ENCODE measurements around the gene PRDM16. TPM values are rescaled to one million over a fixed set of nuclear protein-coding genes. Genes with fewer than 3 reads are reported as not detected.

PRDM16 gene
- total RNA-seq, 1 experiment from 2014 or later = 22.3 TPM

- ATAC-seq (no peak), DNase-seq (ENCODE audit: low read depth, low spot score) (no peak)
- H3K36me3 ChIP-seq (ENCODE audit: control insufficient read depth, insufficient read depth, low read length) = no peaks in the 10 kb centered on the region
- no TSS peak for BruUV-seq (replicated peaks)
- no peak overlapping the region for H3K27ac ChIP-seq (ENCODE audit: low read length)
- in situ Hi-C loops (cut with HindIII; ENCODE audit: low pct_unique_long_range_greater_than_20kb, low sequenced_read_pairs) = no loop called here
- intact Hi-C loops (cut with micrococcal nuclease; ENCODE audit: unreplicated experiment) = no loop called here
- no peak overlapping the region for H3K4me3 ChIP-seq (ENCODE audit: low read depth in 2 of 2, low read length in 2 of 2)
- TF ChIP-seq REST (IDR thresholded peaks at IDR 0.05; ENCODE audit: insufficient read depth in 1 of 2, low read depth in 2 of 2, low read length in 1 of 2) (no peak), TCF7L2 (IDR thresholded peaks at IDR 0.05; ENCODE audit: low read depth, low read length) (no peak), POLR2AphosphoS5 (IDR thresholded peaks at IDR 0.05; ENCODE audit: low read depth, low read length) (no peak), SIN3A (IDR thresholded peaks at IDR 0.05; ENCODE audit: borderline replicate concordance, insufficient read depth, low read depth, low read length) (no peak)
- TF ChIP-seq, protein P1, sequence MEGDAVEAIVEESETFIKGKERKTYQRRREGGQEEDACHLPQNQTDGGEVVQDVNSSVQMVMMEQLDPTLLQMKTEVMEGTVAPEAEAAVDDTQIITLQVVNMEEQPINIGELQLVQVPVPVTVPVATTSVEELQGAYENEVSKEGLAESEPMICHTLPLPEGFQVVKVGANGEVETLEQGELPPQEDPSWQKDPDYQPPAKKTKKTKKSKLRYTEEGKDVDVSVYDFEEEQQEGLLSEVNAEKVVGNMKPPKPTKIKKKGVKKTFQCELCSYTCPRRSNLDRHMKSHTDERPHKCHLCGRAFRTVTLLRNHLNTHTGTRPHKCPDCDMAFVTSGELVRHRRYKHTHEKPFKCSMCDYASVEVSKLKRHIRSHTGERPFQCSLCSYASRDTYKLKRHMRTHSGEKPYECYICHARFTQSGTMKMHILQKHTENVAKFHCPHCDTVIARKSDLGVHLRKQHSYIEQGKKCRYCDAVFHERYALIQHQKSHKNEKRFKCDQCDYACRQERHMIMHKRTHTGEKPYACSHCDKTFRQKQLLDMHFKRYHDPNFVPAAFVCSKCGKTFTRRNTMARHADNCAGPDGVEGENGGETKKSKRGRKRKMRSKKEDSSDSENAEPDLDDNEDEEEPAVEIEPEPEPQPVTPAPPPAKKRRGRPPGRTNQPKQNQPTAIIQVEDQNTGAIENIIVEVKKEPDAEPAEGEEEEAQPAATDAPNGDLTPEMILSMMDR (IDR thresholded peaks at IDR 0.05) = no peak
- H3K4me1 ChIP-seq (ENCODE audit: control insufficient read depth, insufficient read depth, low read length) = no peaks in the 10 kb centered on the region
- ChIA-PET POLR2A (no interaction called here), CTCF (no interaction called here)
- no peaks in the 10 kb centered on the region for H3K27me3 ChIP-seq (ENCODE audit: control insufficient read depth, insufficient read depth, low read length)
- H3K9me3 ChIP-seq (ENCODE audit: control insufficient read depth, insufficient read depth, low read depth, low read length) = no peaks in the 10 kb centered on the region
Observed at GRCh38 chr1:3405491-3405890, 336.5 kb downstream of the PRDM16 start.

- no TSS peak for BruUV-seq (replicated peaks)
- Histone ChIP-seq H3K4me3 (ENCODE audit: low read depth in 2 of 2, low read length in 2 of 2) (no peak overlapping the region), H3K27ac (ENCODE audit: low read length) (no peak overlapping the region), H3K9me3 (ENCODE audit: control insufficient read depth, insufficient read depth, low read depth, low read length) (no peaks in the 10 kb centered on the region), H3K4me1 (ENCODE audit: control insufficient read depth, insufficient read depth, low read length) (no peaks in the 10 kb centered on the region), H3K36me3 (ENCODE audit: control insufficient read depth, insufficient read depth, low read length) (no peaks in the 10 kb centered on the region), H3K27me3 (ENCODE audit: control insufficient read depth, insufficient read depth, low read length) (no peaks in the 10 kb centered on the region)
- POLR2A ChIA-PET = no interaction called here
- no peak for DNase-seq (ENCODE audit: low read depth, low spot score)
- ATAC-seq = no peak
- CTCF ChIA-PET = no interaction called here
- in situ Hi-C loops (cut with HindIII; ENCODE audit: low pct_unique_long_range_greater_than_20kb, low sequenced_read_pairs) = no loop called here
- TF ChIP-seq SIN3A (IDR thresholded peaks at IDR 0.05; ENCODE audit: borderline replicate concordance, insufficient read depth, low read depth, low read length) (no peak), POLR2AphosphoS5 (IDR thresholded peaks at IDR 0.05; ENCODE audit: low read depth, low read length) (no peak), TCF7L2 (IDR thresholded peaks at IDR 0.05; ENCODE audit: low read depth, low read length) (no peak), REST (IDR thresholded peaks at IDR 0.05; ENCODE audit: insufficient read depth in 1 of 2, low read depth in 2 of 2, low read length in 1 of 2) (no peak)
- TF ChIP-seq, protein P1 (IDR thresholded peaks at IDR 0.05) = no peak
- intact Hi-C loops (cut with micrococcal nuclease; ENCODE audit: unreplicated experiment) = no loop called here
Observed at GRCh38 chr1:3405974-3406867, 337.2 kb downstream of the PRDM16 start.
